Measurements from ENCODE around the gene DIPK2B.
A peak's percentile ranks its signal among the peaks of the same experiment; 100 is the strongest.

DIPK2B gene

GRCh38 chrX:45200741-45201234 lies at the start of gene DIPK2B:
Gene DIPK2B (minus strand): TSS chrX:45200876. CDS start chrX:45200826, 50 bp downstream.
- no peak for DNase-seq

GRCh38 chrX:45240301-45240700 lies 39.6 kb upstream of the DIPK2B start:
- DNase-seq: no peak

GRCh38 chrX:45238489-45238888 lies 37.8 kb upstream of the DIPK2B start:
- DNase-seq: no peak

- DNase-seq: no peak
Observed at GRCh38 chrX:45233531-45233930, 32.9 kb upstream of the DIPK2B start.

- DNase-seq: no peak
Observed at GRCh38 chrX:45232139-45232538, 31.5 kb upstream of the DIPK2B start.

- no peak for DNase-seq
Observed at GRCh38 chrX:45230410-45230809, 29.7 kb upstream of the DIPK2B start.

GRCh38 chrX:45229348-45229747 lies 28.7 kb upstream of the DIPK2B start:
- no peak for DNase-seq

GRCh38 chrX:45228126-45228525 lies 27.4 kb upstream of the DIPK2B start:
- DNase-seq: no peak

GRCh38 chrX:45208121-45208856 lies 7.6 kb upstream of the DIPK2B start:
- DNase-seq: no peak

- no peak for DNase-seq
Observed at GRCh38 chrX:45202171-45202570, 1.5 kb upstream of the DIPK2B start.

GRCh38 chrX:45198706-45199105 lies 2.0 kb downstream of the DIPK2B start:
- DNase-seq: no peak

- DNase-seq: no peak
Observed at GRCh38 chrX:45198301-45198700, 2.4 kb downstream of the DIPK2B start.

- peak; percentile 24 for DNase-seq
Observed at GRCh38 chrX:45196701-45197100, 4.0 kb downstream of the DIPK2B start.

- no peak for DNase-seq
Observed at GRCh38 chrX:45191820-45192409, 8.8 kb downstream of the DIPK2B start.

GRCh38 chrX:45191383-45191782 lies 9.3 kb downstream of the DIPK2B start:
- no peak for DNase-seq

GRCh38 chrX:45187731-45188130 lies 12.9 kb downstream of the DIPK2B start:
- DNase-seq: peak; percentile 1

GRCh38 chrX:45186643-45187026 lies 14.0 kb downstream of the DIPK2B start:
- no peak for DNase-seq

- no peak for DNase-seq
Observed at GRCh38 chrX:45184211-45184610, 16.5 kb downstream of the DIPK2B start.

GRCh38 chrX:45172890-45173289 lies 27.8 kb downstream of the DIPK2B start:
- peak; percentile 57 for DNase-seq

- no peak for DNase-seq
Observed at GRCh38 chrX:45166781-45167180, 33.9 kb downstream of the DIPK2B start.

GRCh38 chrX:45165726-45166125 lies 35.0 kb downstream of the DIPK2B start:
- DNase-seq: no peak

GRCh38 chrX:45164995-45165394 lies 35.7 kb downstream of the DIPK2B start:
- no peak for DNase-seq

- no peak for DNase-seq
Observed at GRCh38 chrX:45164021-45164621, 36.6 kb downstream of the DIPK2B start.

GRCh38 chrX:45157647-45158046 lies 43.0 kb downstream of the DIPK2B start:
- no peak for DNase-seq

All from fibroblast of skin of right biceps (primary cell).